22Rv1 (cell line): ENCODE data around the gene CARS1.

Experiments
- CTCF ChIP-seq: fragments of 450-650 bp; IDR thresholded peaks from 2 replicates; pipeline ENCODE4 v1.5.1; 2017; ENCODE audit warnings: mild to moderate bottlenecking
- ZFX ChIP-seq: fragments of 450-650 bp; IDR thresholded peaks from 2 replicates; pipeline ENCODE4 v1.6.1; 2017; ENCODE audit warnings: antibody characterized with exemption, borderline replicate concordance

GRCh38 chr11:3044915-3045314 is 12.3 kb downstream of the CARS1 start:
- TF ChIP-seq ZFX (no peak), CTCF (no peak)
